HepG2 (cell line): ENCODE results near the gene ZKSCAN3.

Source experiments
- EZH2 ChIP-seq: conservative IDR thresholded peaks from 2 replicates; pipeline ENCODE4 v1.6.1; 2012; ENCODE audit warnings: mild to moderate bottlenecking, low read depth, low read length, moderate library complexity
- KDM4B ChIP-seq: sonication (generic); formaldehyde crosslinking; IDR thresholded peaks from 2 replicates; pipeline ENCODE4 v1.4.0; 2020; ENCODE audit warnings: missing genetic modification reagents
- MXD4 ChIP-seq: IDR thresholded peaks from 2 replicates; pipeline ENCODE4 v1.6.1; 2016; ENCODE audit warnings: mild to moderate bottlenecking, missing biosample characterization, missing genetic modification reagents
- POLR2AphosphoS5 ChIP-seq: IDR thresholded peaks from 2 replicates; pipeline ENCODE4 v1.6.1; 2012; ENCODE audit warnings: low read depth, low read length
- RXRA ChIP-seq: sonication (generic); formaldehyde crosslinking; IDR thresholded peaks from 2 replicates; pipeline ENCODE4 v1.5.1; 2020; ENCODE audit warnings: missing genetic modification reagents
- ZNF10 ChIP-seq: sonication (generic); formaldehyde crosslinking; IDR thresholded peaks from 2 replicates; pipeline ENCODE4 v1.4.0; 2020; ENCODE audit warnings: mild to moderate bottlenecking, low read depth, missing genetic modification reagents, borderline replicate concordance
- ZNF749 ChIP-seq: sonication (generic); formaldehyde crosslinking; IDR thresholded peaks from 2 replicates; pipeline ENCODE4 v1.8.0; 2022; ENCODE audit warnings: mild to moderate bottlenecking, missing genetic modification reagents, moderate library complexity, borderline replicate concordance
- TF ChIP-seq, protein P1 (sequence below): sonication (generic); formaldehyde crosslinking; IDR thresholded peaks from 2 replicates; pipeline ENCODE4 v1.5.0; 2020; ENCODE audit warnings: mild to moderate bottlenecking, missing genetic modification reagents, moderate library complexity
- TF ChIP-seq, protein P2 (sequence below): sonication (generic); formaldehyde crosslinking; IDR thresholded peaks from 2 replicates; pipeline ENCODE4 v1.4.0; 2020; ENCODE audit warnings: low read depth, mild to moderate bottlenecking, missing genetic modification reagents
- TF ChIP-seq, protein P3 (sequence below): IDR thresholded peaks from 2 replicates; pipeline ENCODE4 v1.6.1; 2012; ENCODE audit warnings: inconsistent platforms
- TF ChIP-seq, protein P4 (sequence below): sonication (generic); formaldehyde crosslinking; IDR thresholded peaks from 2 replicates; pipeline ENCODE4 v1.4.0; 2020; ENCODE audit warnings: mild to moderate bottlenecking, missing genetic modification reagents
- TF ChIP-seq, protein P5 (sequence below): sonication (generic); formaldehyde crosslinking; IDR thresholded peaks from 2 replicates; pipeline ENCODE4 v1.8.0; 2022; ENCODE audit warnings: missing genetic modification reagents, mild to moderate bottlenecking, moderate library complexity, borderline replicate concordance
- TF ChIP-seq, protein P6 (sequence below): sonication (generic); formaldehyde crosslinking; IDR thresholded peaks from 2 replicates; pipeline ENCODE4 v1.8.1; 2023; ENCODE audit warnings: mild to moderate bottlenecking, missing genetic modification reagents

DNA sequence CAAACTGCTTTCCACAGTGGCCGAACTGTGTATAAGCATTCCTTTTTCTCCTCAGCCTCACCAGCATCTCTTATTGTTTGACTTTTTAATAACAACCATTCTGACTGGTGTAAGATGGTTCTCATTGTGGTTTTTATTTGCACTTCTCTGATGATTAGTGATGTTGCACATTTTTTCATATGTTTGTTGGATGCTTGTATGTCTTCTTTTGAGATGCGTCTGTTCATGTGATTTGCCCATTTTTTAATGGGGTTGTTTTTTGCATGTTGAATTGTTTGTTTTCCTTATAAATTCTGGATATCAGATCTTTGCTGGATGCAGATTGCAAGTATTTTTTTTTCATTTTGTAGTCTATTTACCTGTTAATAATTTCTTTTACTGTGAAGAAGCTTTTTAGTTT, 61.0 kb downstream of the ZKSCAN3 start:
- TF ChIP-seq, protein P1, sequence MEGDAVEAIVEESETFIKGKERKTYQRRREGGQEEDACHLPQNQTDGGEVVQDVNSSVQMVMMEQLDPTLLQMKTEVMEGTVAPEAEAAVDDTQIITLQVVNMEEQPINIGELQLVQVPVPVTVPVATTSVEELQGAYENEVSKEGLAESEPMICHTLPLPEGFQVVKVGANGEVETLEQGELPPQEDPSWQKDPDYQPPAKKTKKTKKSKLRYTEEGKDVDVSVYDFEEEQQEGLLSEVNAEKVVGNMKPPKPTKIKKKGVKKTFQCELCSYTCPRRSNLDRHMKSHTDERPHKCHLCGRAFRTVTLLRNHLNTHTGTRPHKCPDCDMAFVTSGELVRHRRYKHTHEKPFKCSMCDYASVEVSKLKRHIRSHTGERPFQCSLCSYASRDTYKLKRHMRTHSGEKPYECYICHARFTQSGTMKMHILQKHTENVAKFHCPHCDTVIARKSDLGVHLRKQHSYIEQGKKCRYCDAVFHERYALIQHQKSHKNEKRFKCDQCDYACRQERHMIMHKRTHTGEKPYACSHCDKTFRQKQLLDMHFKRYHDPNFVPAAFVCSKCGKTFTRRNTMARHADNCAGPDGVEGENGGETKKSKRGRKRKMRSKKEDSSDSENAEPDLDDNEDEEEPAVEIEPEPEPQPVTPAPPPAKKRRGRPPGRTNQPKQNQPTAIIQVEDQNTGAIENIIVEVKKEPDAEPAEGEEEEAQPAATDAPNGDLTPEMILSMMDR: no peak
- TF ChIP-seq, protein P2, sequence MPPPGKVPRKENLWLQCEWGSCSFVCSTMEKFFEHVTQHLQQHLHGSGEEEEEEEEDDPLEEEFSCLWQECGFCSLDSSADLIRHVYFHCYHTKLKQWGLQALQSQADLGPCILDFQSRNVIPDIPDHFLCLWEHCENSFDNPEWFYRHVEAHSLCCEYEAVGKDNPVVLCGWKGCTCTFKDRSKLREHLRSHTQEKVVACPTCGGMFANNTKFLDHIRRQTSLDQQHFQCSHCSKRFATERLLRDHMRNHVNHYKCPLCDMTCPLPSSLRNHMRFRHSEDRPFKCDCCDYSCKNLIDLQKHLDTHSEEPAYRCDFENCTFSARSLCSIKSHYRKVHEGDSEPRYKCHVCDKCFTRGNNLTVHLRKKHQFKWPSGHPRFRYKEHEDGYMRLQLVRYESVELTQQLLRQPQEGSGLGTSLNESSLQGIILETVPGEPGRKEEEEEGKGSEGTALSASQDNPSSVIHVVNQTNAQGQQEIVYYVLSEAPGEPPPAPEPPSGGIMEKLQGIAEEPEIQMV (CRISPR knock-in tag): no peak
- TF ChIP-seq KDM4B (CRISPR knock-in tag): no peak
- no peak for TF ChIP-seq MXD4 (CRISPR knock-in tag)
- TF ChIP-seq, protein P3, sequence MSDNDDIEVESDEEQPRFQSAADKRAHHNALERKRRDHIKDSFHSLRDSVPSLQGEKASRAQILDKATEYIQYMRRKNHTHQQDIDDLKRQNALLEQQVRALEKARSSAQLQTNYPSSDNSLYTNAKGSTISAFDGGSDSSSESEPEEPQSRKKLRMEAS: no peak
- no peak for TF ChIP-seq POLR2AphosphoS5
- TF ChIP-seq, protein P4, sequence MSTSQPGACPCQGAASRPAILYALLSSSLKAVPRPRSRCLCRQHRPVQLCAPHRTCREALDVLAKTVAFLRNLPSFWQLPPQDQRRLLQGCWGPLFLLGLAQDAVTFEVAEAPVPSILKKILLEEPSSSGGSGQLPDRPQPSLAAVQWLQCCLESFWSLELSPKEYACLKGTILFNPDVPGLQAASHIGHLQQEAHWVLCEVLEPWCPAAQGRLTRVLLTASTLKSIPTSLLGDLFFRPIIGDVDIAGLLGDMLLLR (CRISPR knock-in tag): no peak
- TF ChIP-seq ZNF10: no peak
- TF ChIP-seq, protein P5, sequence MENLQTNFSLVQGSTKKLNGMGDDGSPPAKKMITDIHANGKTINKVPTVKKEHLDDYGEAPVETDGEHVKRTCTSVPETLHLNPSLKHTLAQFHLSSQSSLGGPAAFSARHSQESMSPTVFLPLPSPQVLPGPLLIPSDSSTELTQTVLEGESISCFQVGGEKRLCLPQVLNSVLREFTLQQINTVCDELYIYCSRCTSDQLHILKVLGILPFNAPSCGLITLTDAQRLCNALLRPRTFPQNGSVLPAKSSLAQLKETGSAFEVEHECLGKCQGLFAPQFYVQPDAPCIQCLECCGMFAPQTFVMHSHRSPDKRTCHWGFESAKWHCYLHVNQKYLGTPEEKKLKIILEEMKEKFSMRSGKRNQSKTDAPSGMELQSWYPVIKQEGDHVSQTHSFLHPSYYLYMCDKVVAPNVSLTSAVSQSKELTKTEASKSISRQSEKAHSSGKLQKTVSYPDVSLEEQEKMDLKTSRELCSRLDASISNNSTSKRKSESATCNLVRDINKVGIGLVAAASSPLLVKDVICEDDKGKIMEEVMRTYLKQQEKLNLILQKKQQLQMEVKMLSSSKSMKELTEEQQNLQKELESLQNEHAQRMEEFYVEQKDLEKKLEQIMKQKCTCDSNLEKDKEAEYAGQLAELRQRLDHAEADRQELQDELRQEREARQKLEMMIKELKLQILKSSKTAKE (CRISPR knock-in tag): no peak
- TF ChIP-seq EZH2: no peak
- no peak for TF ChIP-seq ZNF749 (CRISPR knock-in tag)
- no peak for TF ChIP-seq RXRA
- TF ChIP-seq, protein P6, sequence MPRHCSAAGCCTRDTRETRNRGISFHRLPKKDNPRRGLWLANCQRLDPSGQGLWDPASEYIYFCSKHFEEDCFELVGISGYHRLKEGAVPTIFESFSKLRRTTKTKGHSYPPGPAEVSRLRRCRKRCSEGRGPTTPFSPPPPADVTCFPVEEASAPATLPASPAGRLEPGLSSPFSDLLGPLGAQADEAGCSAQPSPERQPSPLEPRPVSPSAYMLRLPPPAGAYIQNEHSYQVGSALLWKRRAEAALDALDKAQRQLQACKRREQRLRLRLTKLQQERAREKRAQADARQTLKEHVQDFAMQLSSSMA (CRISPR knock-in tag): no peak
